Natural killer cell (primary cell): Measurements from ENCODE around the gene ZFAND5. TPM values are rescaled to one million over a fixed set of nuclear protein-coding genes. Genes with fewer than 3 reads are reported as not detected.
A peak's percentile ranks its signal among the peaks of the same experiment; 100 is the strongest.

Experiments
- ATAC-seq, 3 donors: fragments of 150-1000 bp in 2 of 3; fragments of 200-7000 bp in 1 of 3; cut with Tn5 transposase; 1 replicate in 1 of 3; 2 replicates in 2 of 3; pipeline ENCODE4 v1.10.0; 2021; ENCODE audit warnings: mild to moderate bottlenecking in 2 of 3, moderate library complexity in 2 of 3
- DNase-seq, 2 donors: peaks; one replicate each; pipeline versions ENCODE4 v3.0.0 to v3.0.0-alpha.2; 2013 to 2021; ENCODE audit warnings: mixed read lengths in 1 of 2
- H3K27ac ChIP-seq: one replicate; pipeline ENCODE4 v1.5.1; 2013; ENCODE audit warnings: mild to moderate bottlenecking, low read length
- H3K27me3 ChIP-seq: one replicate; pipeline ENCODE4 v1.6.1; 2013; ENCODE audit warnings: low read length; ENCODE audit not compliant: control insufficient read depth, insufficient read depth
- H3K36me3 ChIP-seq: one replicate; pipeline ENCODE4 v1.6.1; 2013; ENCODE audit warnings: low read length; ENCODE audit not compliant: control insufficient read depth, insufficient read depth
- H3K4me1 ChIP-seq: one replicate; pipeline ENCODE4 v1.6.1; 2013; ENCODE audit warnings: low read length; ENCODE audit not compliant: control insufficient read depth, insufficient read depth
- H3K4me3 ChIP-seq: one replicate; pipeline ENCODE4 v1.5.1; 2013; ENCODE audit warnings: low read length
- H3K9me3 ChIP-seq: one replicate; pipeline ENCODE4 v1.6.1; 2013; ENCODE audit warnings: low read length; ENCODE audit not compliant: control insufficient read depth, insufficient read depth
- H3K27ac Mint-ChIP-seq, 2 donors: one replicate each; pipeline ENCODE4 v1.8.0; 2022; ENCODE audit warnings: mild to moderate bottlenecking in 2 of 2, mixed read lengths in 2 of 2, moderate library complexity in 1 of 2
- H3K27me3 Mint-ChIP-seq, 2 donors: one replicate each; pipeline ENCODE4 v1.8.0; 2022; ENCODE audit warnings: low read depth in 2 of 2, mixed read lengths in 2 of 2
- H3K36me3 Mint-ChIP-seq: one replicate; pipeline ENCODE4 v1.8.0; 2022; ENCODE audit warnings: mixed read lengths
- H3K4me1 Mint-ChIP-seq, 2 donors: one replicate each; pipeline ENCODE4 v1.8.0; 2022; ENCODE audit warnings: mixed read lengths in 2 of 2
- H3K4me3 Mint-ChIP-seq: one replicate; pipeline ENCODE4 v1.8.0; 2022; ENCODE audit warnings: mild to moderate bottlenecking, moderate library complexity, mixed read lengths
- H3K9me3 Mint-ChIP-seq, 2 donors: one replicate each; pipeline ENCODE4 v1.8.0; 2022; ENCODE audit warnings: mixed read lengths in 2 of 2
- CTCF ChIP-seq: fragments of 200-600 bp; IDR thresholded peaks from one replicate; pipeline ENCODE4 v1.8.0; 2022; ENCODE audit warnings: antibody characterized with exemption
- WGBS: methylation state at CpG from one replicate; pipeline ENCODE4 v1.1.7; 2013; ENCODE audit warnings: missing lambda C conversion rate; ENCODE audit not compliant: insufficient coverage; 5-methylcytosine and 5-hydroxymethylcytosine counted together
- intact Hi-C: fragments of 100-400 bp; cut with micrococcal nuclease; formaldehyde crosslinking; loops from one replicate; pipeline ENCODE4 v1.14.2; 2022
- total RNA-seq, 4 donors: library from RNA; stranded (reverse); fragments of 120-200 nt in 1 of 4; gene quantifications; one replicate each; pipeline versions ENCODE4 v1.2.3 to v1.2.4, GENCODE V29; 2013 to 2022

The ZFAND5 gene
- total RNA-seq, 3 donors from 2014 or later (not counting 1 experiment from before 2014, with no cell fraction given): 307 to 450 (median 318) TPM

DNA sequence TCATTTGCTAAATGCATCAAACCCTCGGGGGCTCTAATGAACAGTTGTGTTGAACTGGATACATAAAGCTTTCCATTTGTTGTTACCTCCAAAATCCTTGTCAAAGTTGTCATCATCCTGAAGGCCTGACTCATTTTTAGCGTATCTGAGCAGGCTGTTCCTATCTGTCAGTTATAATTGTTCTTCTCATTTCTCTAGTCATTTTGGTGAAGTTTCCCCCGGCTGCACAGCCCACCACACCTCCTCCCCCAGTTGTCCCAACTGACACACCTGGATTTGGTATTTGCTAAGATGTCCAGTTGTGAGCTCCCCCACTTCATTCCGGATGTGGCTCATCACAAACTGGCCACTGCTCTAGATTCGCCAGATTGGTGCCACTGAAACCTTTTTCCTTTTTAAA lies 27.7 kb downstream of the ZFAND5 start:
- H3K9me3 Mint-ChIP-seq: no peaks in the 10 kb centered on the region
- Histone ChIP-seq H3K27ac (no peak overlapping the region), H3K36me3 (peaks cover 18% of the 10 kb centered on the region), H3K27me3 (no peaks in the 10 kb centered on the region), H3K4me1 (no peaks in the 10 kb centered on the region), H3K9me3 (no peaks in the 10 kb centered on the region), H3K4me3 (no peak overlapping the region)
- peaks cover 0 to 5% of the 10 kb centered on the region in 2 donors for H3K4me1 Mint-ChIP-seq
- 75% methylated on average over 5 of the region's 5 CpGs for WGBS
- H3K27ac Mint-ChIP-seq: no peak overlapping the region
- DNase-seq (no peak), ATAC-seq (no peak)
- peaks cover 15% of the 10 kb centered on the region for H3K36me3 Mint-ChIP-seq
- H3K27me3 Mint-ChIP-seq: no peaks in the 10 kb centered on the region
- intact Hi-C loops: no loop called here
- no peak for TF ChIP-seq CTCF
- H3K4me3 Mint-ChIP-seq: no peak overlapping the region

DNA sequence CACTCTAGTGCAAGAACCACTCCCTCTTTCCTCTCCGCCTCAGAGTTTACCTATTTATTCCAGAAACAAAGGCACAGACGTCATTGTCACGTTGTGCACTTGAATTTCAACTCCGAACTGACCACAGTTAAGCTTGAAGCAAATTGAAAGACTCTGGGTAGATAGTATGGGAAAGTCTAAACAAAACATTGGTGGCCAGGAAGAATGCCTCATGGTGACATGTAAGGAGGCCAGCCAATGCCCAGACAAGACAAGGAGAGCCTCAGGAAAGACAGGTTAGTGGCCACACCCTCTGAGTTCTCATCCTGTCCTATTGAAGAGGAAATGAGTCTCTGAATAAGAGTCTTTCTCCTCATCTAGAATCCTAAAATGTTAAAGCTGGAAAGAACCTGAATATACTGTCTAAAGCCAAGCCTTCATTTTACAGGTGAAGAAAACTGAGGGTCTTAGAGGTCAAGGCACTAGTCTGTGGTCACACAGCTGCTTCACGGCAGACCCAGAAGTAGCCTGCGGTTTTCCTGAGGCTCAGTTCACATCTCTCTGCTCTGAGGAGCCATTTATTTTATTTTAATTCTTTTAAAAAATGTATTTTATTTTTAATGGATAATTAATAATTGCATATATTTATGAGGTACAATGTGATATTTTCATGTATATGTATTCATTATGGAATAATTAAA lies 30.2 kb downstream of the ZFAND5 start:
- Histone ChIP-seq H3K9me3 (no peaks in the 10 kb centered on the region), H3K27me3 (no peaks in the 10 kb centered on the region), H3K36me3 (peaks cover 13% of the 10 kb centered on the region), H3K4me1 (no peaks in the 10 kb centered on the region), H3K27ac (no peak overlapping the region), H3K4me3 (no peak overlapping the region)
- WGBS: 92% methylated on average over 5 of the region's 6 CpGs
- intact Hi-C loops: no loop called here
- ATAC-seq (no peak), DNase-seq (no peak)
- H3K4me3 Mint-ChIP-seq: no peak overlapping the region
- H3K27ac Mint-ChIP-seq: no peak overlapping the region
- H3K36me3 Mint-ChIP-seq: no peaks in the 10 kb centered on the region
- H3K4me1 Mint-ChIP-seq: peaks cover 0 to 5% of the 10 kb centered on the region in 2 donors
- no peaks in the 10 kb centered on the region for H3K27me3 Mint-ChIP-seq
- no peak for TF ChIP-seq CTCF
- H3K9me3 Mint-ChIP-seq: no peaks in the 10 kb centered on the region

DNA sequence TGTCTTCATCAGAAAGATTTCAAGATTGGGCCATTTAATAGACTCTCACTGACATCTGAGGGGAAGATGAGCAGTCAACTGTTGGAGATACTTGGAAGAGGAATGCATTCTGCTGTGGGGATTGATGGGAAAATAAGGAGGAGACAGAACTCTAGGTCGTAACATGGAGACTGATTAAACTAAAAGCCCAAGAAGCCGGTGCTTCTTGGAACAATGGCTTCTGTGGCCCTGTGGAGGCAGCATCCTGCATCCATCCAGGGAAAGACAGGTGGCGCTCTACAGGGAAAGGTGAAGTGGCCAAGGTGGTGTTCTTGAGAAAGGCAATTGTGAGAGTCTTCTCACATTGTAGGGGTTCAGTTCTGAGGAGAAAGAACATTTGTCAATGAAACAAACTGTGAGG lies 31.3 kb downstream of the ZFAND5 start:
- H3K9me3 Mint-ChIP-seq: no peaks in the 10 kb centered on the region
- Histone ChIP-seq H3K4me3 (no peak overlapping the region), H3K4me1 (no peaks in the 10 kb centered on the region), H3K27ac (no peak overlapping the region), H3K9me3 (no peaks in the 10 kb centered on the region), H3K36me3 (peaks cover 12% of the 10 kb centered on the region), H3K27me3 (no peaks in the 10 kb centered on the region)
- peaks cover 0 to 5% of the 10 kb centered on the region in 2 donors for H3K4me1 Mint-ChIP-seq
- H3K36me3 Mint-ChIP-seq: no peaks in the 10 kb centered on the region
- no peaks in the 10 kb centered on the region for H3K27me3 Mint-ChIP-seq
- WGBS: 93% methylated on average over 3 of the region's 3 CpGs
- TF ChIP-seq CTCF: no peak
- intact Hi-C loops: no loop called here
- peak in 1 of 2 donors; percentile 22 for DNase-seq
- ATAC-seq: no peak
- no peak overlapping the region for H3K4me3 Mint-ChIP-seq
- peak overlapping the region in 1 of 2 donors; percentile 4 for H3K27ac Mint-ChIP-seq

- Mint-ChIP-seq H3K27ac (peak overlapping the region in 1 of 2 donors; percentile 4), H3K9me3 (no peaks in the 10 kb centered on the region), H3K36me3 (no peaks in the 10 kb centered on the region), H3K4me1 (peaks cover 0 to 5% of the 10 kb centered on the region in 2 donors), H3K27me3 (no peaks in the 10 kb centered on the region), H3K4me3 (no peak overlapping the region)
- no peak overlapping the region for H3K4me3 ChIP-seq
- H3K27me3 ChIP-seq: no peaks in the 10 kb centered on the region
- no peaks in the 10 kb centered on the region for H3K9me3 ChIP-seq
- no peaks in the 10 kb centered on the region for H3K4me1 ChIP-seq
- ATAC-seq: no peak
- 97% methylated on average over 3 of the region's 3 CpGs for WGBS
- TF ChIP-seq CTCF: no peak
- no peak for DNase-seq
- H3K36me3 ChIP-seq: peaks cover 8% of the 10 kb centered on the region
- H3K27ac ChIP-seq: no peak overlapping the region
- intact Hi-C loops: no loop called here
These were observed 31.8 kb downstream of the ZFAND5 start for GRCh38 chr9:72333197-72333596.
